NCI-H1105 (cell line): ENCODE results near the gene NTHL1.
A peak's percentile ranks its signal among the peaks of the same experiment; 100 is the strongest.

Experiments used
- DNase-seq: peaks from one replicate; lab custom pipeline; 2025; lab: John Stamatoyannopoulos, UW

Gene NTHL1

GRCh38 chr16:2047330-2048115 is at the start of gene NTHL1, which contains the start of gene TSC2:
NTHL1 (minus strand) TSS chr16:2047834; CDS start chr16:2047823, 11 bp downstream.
TSC2 (plus strand) TSS chr16:2047985; CDS start chr16:2048616, 631 bp downstream.
- DNase-seq = peak; percentile 73

DNA sequence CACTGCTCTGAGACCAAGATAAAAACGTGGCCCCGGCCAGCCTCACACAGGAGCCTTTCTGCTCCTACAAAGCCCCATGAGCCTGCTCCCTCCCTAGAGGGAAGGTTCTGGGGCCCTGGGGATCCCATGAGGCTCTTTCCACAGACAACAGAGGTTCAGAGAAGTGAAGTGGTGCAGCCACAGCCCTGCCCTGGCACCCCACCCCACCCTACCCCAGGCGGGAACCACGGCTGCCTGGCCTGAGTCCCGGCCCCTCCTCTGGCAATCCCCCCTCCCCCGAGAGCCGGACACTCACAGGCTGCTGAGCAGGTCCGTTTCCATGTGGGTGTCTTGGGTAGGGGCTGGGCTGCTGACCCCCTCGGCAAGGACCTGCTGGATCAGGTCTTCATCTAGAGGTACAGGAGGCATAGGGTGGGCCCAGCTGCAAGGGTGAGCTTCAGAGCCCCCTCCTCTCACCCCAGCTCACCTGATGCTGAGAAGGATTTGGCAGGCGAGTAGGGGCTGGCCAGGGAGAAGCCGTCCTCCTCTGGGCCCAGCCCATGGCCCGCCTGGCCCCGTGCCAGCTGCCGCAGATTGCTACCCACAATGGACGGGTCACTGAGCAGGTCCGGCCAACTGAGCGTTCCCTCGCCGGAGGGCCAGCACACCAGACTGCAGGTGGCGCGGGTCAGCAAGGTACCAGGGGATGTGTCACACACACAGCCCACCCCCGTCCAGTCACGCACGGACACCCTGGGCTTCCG is 49.4 kb upstream of the NTHL1 start:
- no peak for DNase-seq

- no peak for DNase-seq
Observed at GRCh38 chr16:2095918-2096582, 48.4 kb upstream of the NTHL1 start.

- DNase-seq = no peak
Observed at GRCh38 chr16:2095315-2095853, 47.8 kb upstream of the NTHL1 start.

- DNase-seq = no peak
Observed at GRCh38 chr16:2093793-2094192, 46.2 kb upstream of the NTHL1 start.

GRCh38 chr16:2092866-2093265 is 45.2 kb upstream of the NTHL1 start:
- DNase-seq = no peak

GRCh38 chr16:2092256-2092620 is 44.6 kb upstream of the NTHL1 start:
- no peak for DNase-seq

DNA sequence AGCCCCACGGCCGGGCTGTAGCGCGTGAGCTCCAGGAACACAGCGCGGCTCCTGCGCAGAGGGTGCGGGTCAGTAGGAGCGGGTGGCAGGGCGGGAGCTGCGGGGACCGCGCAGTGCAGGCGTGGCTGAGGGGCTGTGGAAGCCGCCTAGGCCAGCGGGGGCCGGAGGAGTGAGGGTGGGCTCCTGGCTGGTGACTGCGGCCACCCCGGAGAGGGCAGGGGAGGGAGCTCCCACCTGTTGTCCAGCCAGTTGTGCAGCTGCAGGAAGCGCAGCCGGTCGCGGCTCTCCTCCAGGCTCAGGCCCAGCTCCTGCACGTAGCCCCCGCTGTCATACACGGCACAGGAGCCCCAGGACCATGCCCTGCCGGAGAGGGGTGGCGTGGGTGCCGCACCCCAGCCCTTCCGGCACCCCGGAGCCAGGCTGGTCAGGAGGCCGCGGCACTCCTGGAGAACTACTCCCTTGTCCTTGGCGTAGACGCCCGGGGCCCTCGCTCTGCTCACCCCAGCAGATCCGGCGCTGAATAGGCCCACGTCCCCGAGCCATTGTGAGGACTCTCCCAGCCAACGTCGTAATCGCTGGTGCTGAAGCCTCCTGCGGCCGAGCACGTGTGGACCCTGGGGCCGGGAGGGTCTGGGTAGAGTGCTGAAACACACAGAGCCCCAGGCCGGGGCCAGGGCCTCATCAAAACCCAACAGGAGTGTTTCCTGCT is 44.1 kb upstream of the NTHL1 start:
- DNase-seq = no peak

GRCh38 chr16:2090777-2091546 is 43.3 kb upstream of the NTHL1 start:
- DNase-seq = no peak

DNA sequence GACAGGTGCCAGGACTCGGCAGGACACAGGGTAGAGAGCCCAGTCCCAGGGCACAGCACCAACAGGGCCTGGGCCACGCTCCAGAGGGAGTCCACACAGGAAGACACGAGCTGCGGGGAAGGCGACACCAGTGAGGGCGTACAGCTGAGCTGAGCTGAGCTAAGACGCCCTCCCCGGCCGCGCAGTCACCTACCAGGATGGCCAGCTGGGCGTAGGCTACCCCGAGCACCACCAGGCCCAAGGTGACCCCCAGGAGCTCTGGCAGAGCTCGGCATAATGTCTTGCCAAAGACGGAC is 42.8 kb upstream of the NTHL1 start:
- no peak for DNase-seq

- no peak for DNase-seq
Observed at GRCh38 chr16:2089706-2090480, 42.3 kb upstream of the NTHL1 start.

DNA sequence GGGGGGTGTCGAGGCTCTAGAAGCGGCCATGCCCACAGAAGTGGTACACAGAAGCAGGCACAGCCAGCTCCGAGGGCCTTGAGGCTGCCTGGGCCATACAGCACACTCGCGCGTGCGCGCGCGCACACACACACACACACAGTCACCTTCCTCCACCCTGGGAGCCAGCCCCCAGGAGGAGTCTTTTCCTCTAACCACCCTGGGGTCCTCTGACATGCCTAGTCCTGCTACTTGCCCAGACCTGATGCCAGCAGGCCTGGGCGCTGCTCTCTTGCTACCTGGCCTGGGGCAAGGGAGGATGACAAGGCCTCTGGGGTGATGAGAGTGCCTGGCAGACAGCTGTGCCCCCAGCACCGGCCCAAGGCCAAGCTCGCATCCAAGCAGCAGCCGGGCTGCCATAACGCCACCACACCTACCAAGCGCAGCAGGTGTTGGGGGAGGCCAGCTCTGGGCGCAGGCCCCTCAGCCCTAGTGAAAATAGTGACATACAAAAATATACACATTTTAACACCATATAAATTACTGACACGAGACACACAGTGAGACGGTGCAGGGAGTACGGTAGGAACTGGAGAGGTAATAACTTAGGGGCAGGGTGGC is 41.2 kb upstream of the NTHL1 start:
- peak; percentile 24 for DNase-seq

DNA sequence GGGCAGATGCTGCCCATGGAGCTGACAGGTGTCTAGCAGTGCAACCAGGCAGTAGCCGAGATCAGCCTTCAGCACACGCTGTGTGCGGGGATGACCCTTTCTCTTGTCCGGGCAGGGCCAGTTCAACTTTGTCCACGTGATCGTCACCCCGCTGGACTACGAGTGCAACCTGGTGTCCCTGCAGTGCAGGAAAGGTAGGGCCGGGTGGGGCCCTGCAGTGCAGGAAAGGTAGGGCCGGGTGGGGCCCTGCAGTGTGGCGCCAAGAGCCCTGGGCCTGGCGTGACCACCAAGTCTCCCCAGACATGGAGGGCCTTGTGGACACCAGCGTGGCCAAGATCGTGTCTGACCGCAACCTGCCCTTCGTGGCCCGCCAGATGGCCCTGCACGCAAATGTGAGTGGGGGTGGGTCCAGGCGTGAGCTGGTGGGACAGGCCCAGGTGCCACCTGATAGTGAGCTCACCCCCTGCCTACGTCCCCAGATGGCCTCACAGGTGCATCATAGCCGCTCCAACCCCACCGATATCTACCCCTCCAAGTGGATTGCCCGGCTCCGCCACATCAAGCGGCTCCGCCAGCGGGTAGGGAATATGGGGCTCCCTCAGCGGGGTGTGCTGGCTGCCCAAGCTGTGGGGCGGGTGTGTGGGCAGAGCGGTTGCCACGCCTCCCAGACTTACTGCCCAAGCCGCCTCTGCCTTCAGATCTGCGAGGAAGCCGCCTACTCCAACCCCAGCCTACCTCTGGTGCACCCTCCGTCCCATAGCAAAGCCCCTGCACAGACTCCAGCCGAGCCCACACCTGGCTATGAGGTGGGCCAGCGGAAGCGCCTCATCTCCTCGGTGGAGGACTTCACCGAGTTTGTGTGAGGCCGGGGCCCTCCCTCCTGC is 40.4 kb upstream of the NTHL1 start:
- DNase-seq = no peak

GRCh38 chr16:2086812-2087747 is 39.4 kb upstream of the NTHL1 start:
- no peak for DNase-seq

- DNase-seq = no peak
Observed at GRCh38 chr16:2086106-2086742, 38.6 kb upstream of the NTHL1 start.

- no peak for DNase-seq
Observed at GRCh38 chr16:2085669-2086068, 38.0 kb upstream of the NTHL1 start.

DNA sequence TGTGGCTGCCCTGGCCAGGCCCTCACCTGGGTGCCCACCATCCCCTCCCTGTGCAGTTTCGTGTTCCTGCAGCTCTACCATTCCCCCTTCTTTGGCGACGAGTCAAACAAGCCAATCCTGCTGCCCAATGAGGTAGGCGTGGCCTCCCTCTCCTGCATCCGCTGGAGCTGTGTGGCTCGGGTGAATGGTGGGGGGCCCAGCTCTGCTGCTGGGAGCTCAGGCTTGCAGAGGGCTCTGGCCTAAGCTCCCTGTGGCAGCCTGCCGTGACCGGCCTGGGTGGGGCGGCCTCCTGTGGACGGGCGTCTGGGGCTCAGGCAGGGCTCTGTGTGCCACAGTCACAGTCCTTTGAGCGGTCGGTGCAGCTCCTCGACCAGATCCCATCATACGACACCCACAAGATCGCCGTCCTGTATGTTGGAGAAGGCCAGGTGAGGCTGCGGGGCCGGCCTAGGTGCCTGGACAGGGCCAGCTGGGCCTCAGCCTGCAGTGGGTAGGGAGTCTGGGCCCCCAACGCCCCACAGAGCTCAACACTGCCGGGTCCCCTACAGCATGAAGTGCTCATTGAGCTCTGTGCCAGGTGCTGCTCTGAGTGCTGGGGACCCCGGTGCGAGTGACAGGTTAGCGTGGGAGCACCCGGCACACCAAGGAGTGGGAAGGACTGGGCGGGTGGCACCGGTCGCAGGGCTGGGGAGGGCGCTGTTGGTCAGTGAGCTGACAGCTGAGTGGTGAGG is 37.4 kb upstream of the NTHL1 start:
- no peak for DNase-seq
